GM12892 (cell line): ENCODE measurements around the gene PSMB2.
"Not testable (repeated sequence)": the region's sequence is repeated elsewhere in the genome, so short reads cannot be mapped to it uniquely, and the experiment has no call there.

Experiments used
- POLR2A ChIP-seq: IDR thresholded peaks from 2 replicates; pipeline ENCODE4 v1.6.1; 2011; ENCODE audit warnings: low read depth, low read length, control low read depth
- TAF1 ChIP-seq: IDR thresholded peaks from 2 replicates; pipeline ENCODE4 v1.6.1; 2011; ENCODE audit warnings: low read depth, mild to moderate bottlenecking, control low read depth, low read length, borderline replicate concordance

DNA sequence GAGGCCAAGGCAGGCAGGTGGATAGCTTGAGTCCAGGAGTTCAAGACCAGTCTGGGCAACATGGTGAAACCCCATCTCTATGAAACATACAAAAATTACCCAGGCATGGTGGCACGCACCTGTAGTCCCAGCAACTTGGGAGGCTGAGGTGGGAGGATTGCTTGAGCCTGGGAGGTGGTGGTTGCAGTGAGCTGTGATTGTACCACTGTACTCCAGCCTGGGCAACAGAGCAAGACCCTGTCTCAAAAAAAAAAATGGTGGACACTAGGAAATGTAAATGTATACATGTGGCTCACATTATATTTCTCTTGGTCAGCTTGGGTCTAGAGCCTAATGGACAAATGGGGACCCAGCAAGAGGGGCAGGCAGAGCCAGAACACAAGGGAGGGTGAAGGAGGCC lies 55.5 kb downstream of the PSMB2 start:
- TF ChIP-seq POLR2A, TAF1: not testable (repeated sequence)
